Measurements from ENCODE around the gene SUCLG2. TPM values are rescaled to one million over a fixed set of nuclear protein-coding genes. Genes with fewer than 3 reads are reported as not detected.

SUCLG2 gene
- total and polyA plus RNA-seq, 10 of the 15 experiments (the other 5 are each of a cell fraction or from before 2014, with no cell fraction given): 17.8 to 50.9 (median 37.2) TPM

- no peak for TF ChIP-seq SUZ12 (IDR thresholded peaks at IDR 0.05; ENCODE audit: unreplicated experiment)
- no peak for TF ChIP-seq RAD21 (IDR thresholded peaks at IDR 0.05; ENCODE audit: insufficient read depth, low read depth, low read length)
- TF ChIP-seq ATF3 (IDR thresholded peaks at IDR 0.05; ENCODE audit: borderline replicate concordance, extremely low read depth, low read depth, low read length): no peak
- TF ChIP-seq KDM1A (IDR thresholded peaks at IDR 0.05; ENCODE audit: borderline replicate concordance): no peak
- TF ChIP-seq BCLAF1 (IDR thresholded peaks at IDR 0.05): no peak
Measured at GRCh38 chr3:67617518-67617917, 36.9 kb downstream of the SUCLG2 start (continued).

- no peaks in the 10 kb centered on the region; the same call in 1 of the 2 replicates for H3K79me2 ChIP-seq (ENCODE audit: control insufficient read depth, insufficient read depth, low read length)
- H3K27me3 ChIP-seq (replicated peaks in 1 of 2; ENCODE audit: control insufficient read depth in 2 of 2, insufficient read depth in 2 of 2, low read length in 1 of 2): no peaks in the 10 kb centered on the region
- ChIA-PET CTCF (no interaction called here), SMC1A (ENCODE audit: uncharacterized antibody, unreplicated experiment) (no interaction called here), POLR2A (no interaction called here), RAD21 (ENCODE audit: unreplicated experiment) (no interaction called here)
- no peak overlapping the region for H2AFZ ChIP-seq (ENCODE audit: control insufficient read depth, low read depth, low read length)
- no peak overlapping the region for H3K4me3 ChIP-seq
- ATAC-seq (no peak), FAIRE-seq (no peak), DNase-seq (ENCODE audit: low read depth, low spot score) (no peak)
- no peak overlapping the region for H3K27ac ChIP-seq (ENCODE audit: control insufficient read depth, insufficient read depth)
- H3K4me1 ChIP-seq (ENCODE audit: control insufficient read depth, insufficient read depth, low read length): no peaks in the 10 kb centered on the region; the same call in 1 of the 2 replicates
- intact Hi-C loops (cut with micrococcal nuclease; ENCODE audit: unreplicated experiment) (no loop called here), in situ Hi-C loops (cut with MboI) (no loop called here)
- no peaks in the 10 kb centered on the region for H4K20me1 ChIP-seq (ENCODE audit: control insufficient read depth, insufficient read depth)
- BruUV-seq (replicated peaks): no TSS peak
- H3K4me2 ChIP-seq (ENCODE audit: control insufficient read depth, insufficient read depth): no peak overlapping the region
- H3K9me3 ChIP-seq (replicated peaks; ENCODE audit: control insufficient read depth, insufficient read depth, low read length): no peaks in the 10 kb centered on the region; the same call in 2 of the 3 replicates
- peaks cover 0 to 11% of the 10 kb centered on the region in 2 experiments; a peak in 1 of 4 replicates for H3K36me3 ChIP-seq (ENCODE audit: control insufficient read depth in 2 of 2, insufficient read depth in 2 of 2, low read length in 1 of 2)
- WGBS (ENCODE audit: insufficient coverage, insufficient replicate concordance, low lambda C conversion rate, missing lambda C conversion rate): 95% methylated on average over 2 of the region's 2 CpGs
- no peak overlapping the region for H3K9ac ChIP-seq (ENCODE audit: control insufficient read depth, insufficient read depth, low read length)
- no peak for TF ChIP-seq LARP7 (IDR thresholded peaks at IDR 0.05)
- TF ChIP-seq PBX3 (IDR thresholded peaks at IDR 0.05; ENCODE audit: insufficient replicate concordance, low read depth, low read length): no peak
- TF ChIP-seq CTCF (IDR thresholded peaks at IDR 0.05 in 2 of 3, conservative IDR thresholded peaks at IDR 0.05 in 1 of 3; ENCODE audit: control insufficient read depth in 2 of 3, extremely low read depth in 1 of 3, insufficient read depth in 1 of 3, low read depth in 3 of 3, low read length in 3 of 3): no peak
- TF ChIP-seq ATF7 (IDR thresholded peaks at IDR 0.05; ENCODE audit: low read depth): no peak
- TF ChIP-seq CEBPZ (IDR thresholded peaks at IDR 0.05; ENCODE audit: low read depth, low read length): no peak
- TF ChIP-seq CREM (IDR thresholded peaks at IDR 0.05; ENCODE audit: low read depth): no peak
Measured at GRCh38 chr3:67616046-67616445, 38.4 kb downstream of the SUCLG2 start.
